Stimulated activated CD4-positive, alpha-beta T cell treated with anti-CD3 and anti-CD28 coated beads, Interleukin-1b, Interleukin-23, amount 100 ng/mL, for 1 hour (primary cell): Measurements from ENCODE around the gene BBS4.
"Not testable (repeated sequence)": the region's sequence is repeated elsewhere in the genome, so short reads cannot be mapped to it uniquely, and the experiment has no call there.

Source experiments
- DNase-seq, 2 donors: peaks; one replicate each; pipeline ENCODE4 v3.0.0-alpha.2; 2020; ENCODE audit warnings: low read depth in 2 of 2

The BBS4 gene

GRCh38 chr15:72698938-72699337 is 12.9 kb downstream of the BBS4 start:
- DNase-seq, result no peak

GRCh38 chr15:72700076-72700475 is 14.1 kb downstream of the BBS4 start:
- no peak for DNase-seq

- no peak for DNase-seq
Measured at GRCh38 chr15:72706266-72706665, 20.3 kb downstream of the BBS4 start.

DNA sequence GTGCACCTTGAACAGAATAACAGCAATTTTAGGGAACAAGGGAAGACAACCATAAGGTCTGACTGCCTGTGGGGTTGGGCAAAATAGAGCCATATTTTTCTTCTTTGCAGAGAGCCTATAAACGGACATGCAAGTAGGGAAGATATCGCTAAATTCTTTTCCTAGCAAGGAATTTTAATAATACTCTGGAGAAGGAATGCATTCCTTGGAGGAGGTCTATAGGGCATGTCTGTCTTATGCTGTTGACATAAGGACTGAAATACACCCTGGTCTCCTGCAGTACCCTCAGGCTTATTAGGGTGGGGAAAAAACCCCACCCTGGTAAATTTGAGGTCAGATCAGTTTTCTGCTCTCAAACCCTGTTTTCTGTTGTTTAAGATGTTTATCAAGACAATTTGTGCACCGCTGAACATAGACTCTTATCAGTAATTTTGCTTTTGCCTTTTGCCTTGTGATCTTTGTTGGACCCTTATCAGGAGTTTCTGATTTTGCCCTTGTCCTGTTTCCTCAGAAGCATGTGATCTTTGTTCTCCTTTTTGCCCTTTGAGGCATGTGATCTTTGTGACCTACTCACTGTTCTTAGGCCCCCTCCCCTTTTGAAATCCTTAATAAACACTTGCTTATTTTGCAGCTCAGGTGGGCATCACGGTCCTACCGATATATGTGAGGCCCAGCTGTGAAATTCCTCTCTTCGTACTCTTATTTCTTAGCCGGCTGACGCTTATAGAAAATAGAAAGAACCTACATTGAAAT is 22.7 kb downstream of the BBS4 start:
- DNase-seq, result not testable (repeated sequence)

DNA sequence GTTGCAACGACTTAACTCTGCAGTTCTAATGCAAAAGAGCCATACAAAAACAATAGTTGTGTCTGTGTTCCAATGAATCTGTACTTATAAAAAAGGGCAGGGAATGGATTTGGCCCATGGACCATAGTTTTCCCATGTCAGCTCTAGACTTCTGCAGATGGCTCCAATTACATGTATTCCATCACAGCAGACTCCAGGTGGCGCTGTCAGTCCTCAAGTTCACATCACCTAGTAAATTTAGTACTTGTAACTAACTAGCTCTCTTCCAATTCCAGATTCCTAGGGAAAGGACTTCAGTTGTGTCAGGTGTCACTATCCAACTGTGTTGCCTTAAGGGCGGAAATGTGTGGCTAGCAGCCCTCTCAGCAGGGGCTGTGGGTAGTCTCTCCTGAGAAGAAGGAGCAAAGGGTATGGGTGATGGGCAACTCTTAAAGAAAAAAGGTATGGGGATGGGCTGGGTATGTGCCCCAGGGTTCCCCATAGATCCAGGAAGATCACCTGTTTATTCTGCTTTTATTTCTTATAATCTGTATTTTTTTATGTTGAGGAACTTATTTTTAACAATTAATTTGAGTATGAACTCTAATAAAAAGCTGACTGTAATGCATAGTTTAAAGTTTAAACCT is 36.2 kb downstream of the BBS4 start:
- peak; percentile 5 to 47 for DNase-seq

DNA sequence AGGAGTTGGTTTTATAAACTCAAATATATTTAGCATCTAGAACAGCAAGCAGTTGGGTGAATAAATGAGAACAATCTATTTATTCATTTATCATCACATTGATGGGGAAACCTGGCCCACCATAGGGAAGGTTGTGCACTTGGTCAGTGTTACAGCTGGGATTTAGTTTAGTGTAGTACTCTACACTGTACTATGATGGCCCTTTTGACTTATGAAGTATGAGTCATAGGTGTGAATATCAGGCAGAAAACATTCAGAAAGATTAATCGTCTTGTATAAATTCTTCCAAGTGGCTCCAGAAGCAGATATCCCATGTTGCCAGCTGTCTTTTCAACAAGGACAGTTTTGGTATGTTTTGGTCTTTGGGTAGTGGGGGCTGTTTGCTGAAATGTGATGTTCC is 38.0 kb downstream of the BBS4 start:
- DNase-seq, result no peak

DNA sequence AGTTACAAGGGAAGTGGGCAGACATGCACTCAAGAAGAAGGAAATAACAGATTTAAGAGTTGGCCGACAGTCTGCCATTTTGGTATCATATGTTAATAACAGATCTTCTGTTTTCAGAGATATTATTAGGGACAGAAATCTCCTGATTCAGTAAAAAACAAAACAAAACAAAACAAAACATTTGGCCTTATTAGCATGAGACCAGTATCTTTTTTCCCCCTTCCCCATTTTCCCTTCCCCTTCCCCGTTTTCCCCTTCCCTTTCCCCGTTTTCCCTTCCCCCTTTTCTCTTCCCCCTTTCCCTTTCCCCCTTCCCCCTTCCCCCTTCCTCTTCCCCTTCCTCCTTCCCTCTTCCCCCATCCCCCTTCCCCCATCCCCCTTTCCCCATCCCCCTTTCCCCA is 39.4 kb downstream of the BBS4 start:
- no peak for DNase-seq

GRCh38 chr15:72725851-72726250 is 39.8 kb downstream of the BBS4 start:
- not testable (repeated sequence) for DNase-seq

DNA sequence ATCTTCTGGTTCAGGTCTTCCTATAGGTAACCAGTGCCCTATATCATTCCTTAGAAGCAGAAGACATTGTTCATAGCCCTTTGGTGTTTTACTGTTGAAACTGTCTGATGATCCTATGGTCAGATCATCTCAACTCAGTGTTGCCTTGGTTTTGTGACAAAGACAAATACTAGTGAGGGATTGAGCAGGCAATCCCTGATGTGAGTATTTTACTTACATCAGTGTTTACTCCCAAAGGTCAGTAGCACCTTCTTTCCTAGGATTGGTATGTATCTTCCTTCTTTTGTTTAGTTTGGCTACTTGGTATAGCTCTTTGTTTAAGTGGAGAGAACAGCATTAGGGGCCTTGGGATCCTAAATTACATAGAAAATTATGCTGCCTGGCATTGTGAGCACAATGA is 41.1 kb downstream of the BBS4 start:
- DNase-seq, result no peak

GRCh38 chr15:72728249-72728648 is 42.2 kb downstream of the BBS4 start:
- DNase-seq, result not testable (repeated sequence)

DNA sequence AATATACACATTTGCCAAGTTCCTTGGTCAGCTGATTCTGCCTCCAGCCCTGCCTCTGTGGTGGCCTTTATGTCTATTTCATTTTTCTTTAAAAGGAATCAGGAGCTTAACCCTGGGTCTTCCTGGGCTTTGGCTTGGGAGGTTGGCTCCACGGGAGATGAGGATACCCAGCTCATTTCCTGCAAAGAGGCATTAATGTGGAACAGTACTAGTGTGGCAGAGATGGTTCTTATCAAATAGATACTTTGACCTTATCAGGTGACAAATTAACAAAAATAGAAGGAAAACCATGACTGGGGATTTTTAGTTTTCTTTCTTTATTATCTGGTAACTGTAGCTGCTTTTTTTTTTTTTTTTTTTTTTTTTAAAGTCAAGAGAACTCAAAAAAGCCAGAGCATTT is 42.8 kb downstream of the BBS4 start:
- no peak for DNase-seq

GRCh38 chr15:72732086-72732485 is 46.1 kb downstream of the BBS4 start:
- no peak for DNase-seq

GRCh38 chr15:72732516-72732915 is 46.5 kb downstream of the BBS4 start:
- no peak for DNase-seq

GRCh38 chr15:72733941-72734738 is 48.1 kb downstream of the BBS4 start:
- DNase-seq, result no peak

DNA sequence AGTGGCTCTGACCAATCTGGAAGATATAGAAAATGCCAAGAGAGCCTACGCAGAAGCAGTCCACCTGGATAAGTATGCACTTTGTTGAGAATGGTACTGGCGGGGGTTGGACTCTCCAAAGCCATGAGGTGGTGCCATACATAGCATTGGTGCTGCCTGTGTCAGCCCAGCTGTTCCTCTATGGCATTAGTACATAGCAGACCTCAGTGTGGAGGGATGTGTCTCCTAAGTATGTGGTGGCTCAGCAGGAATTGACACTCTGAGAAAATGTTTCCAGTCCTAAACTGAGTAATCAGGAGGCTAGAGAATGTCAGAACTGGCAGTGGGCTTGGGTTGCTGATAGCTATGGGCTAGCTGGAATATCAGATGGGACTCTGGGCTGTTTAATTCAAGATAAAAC is 49.1 kb downstream of the BBS4 start:
- no peak for DNase-seq

DNA sequence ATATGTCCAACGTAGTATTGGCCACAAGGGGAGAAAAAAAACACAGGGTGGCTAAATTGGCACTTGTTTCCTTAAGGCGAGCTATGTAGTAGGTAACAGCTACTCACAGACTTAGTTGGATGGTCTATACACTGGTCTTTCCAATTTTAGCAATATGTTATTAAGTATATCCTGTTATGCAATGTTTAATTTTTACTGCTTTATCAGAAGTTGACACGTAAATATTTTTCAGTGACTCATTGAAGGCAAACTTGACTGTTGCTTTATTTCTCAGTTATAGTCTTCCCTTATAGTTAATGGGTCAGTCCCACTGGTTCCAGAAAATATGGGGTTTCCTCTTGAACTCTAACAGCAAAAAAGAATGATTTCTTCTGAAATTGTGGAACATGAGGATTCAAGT is 51.1 kb downstream of the BBS4 start:
- no peak for DNase-seq

DNA sequence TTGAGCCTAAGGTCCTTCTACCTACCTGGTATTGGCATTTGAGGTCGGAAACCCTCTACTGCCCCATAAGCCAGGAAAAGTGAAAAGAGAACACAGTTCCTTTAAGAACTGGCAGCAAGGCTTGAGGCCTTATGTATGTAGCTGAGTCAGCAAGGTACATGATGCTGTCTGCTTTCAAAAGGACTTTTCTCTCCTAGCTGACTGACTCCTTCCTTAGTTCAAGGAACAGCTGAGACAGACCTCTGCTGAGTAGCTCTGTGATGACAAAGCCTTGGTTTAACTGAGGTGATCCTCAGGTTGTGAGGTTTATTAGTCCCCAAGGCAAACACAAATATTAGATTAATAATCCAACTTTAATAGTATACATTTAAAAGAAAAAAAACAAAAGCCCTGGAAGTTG is 51.7 kb downstream of the BBS4 start:
- DNase-seq, result no peak

DNA sequence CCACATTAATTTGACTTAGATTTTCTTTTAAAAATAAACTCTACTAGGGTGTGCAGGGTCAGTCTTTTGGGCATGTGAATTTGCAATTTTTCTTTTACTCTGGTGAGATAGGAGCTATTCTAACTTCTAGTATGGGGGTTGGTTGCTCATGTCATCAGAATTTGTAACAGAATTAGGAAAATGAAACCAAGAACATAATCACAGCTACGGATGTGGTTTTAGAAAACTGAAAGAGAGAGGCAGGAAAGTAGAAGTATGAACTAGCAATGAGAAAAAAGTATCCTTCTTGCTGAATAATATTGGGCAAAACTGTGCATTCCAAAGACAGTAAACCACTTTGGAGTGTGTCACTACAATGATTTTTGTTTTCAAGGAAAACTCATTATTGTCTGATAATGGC is 54.2 kb downstream of the BBS4 start:
- DNase-seq, result no peak

DNA sequence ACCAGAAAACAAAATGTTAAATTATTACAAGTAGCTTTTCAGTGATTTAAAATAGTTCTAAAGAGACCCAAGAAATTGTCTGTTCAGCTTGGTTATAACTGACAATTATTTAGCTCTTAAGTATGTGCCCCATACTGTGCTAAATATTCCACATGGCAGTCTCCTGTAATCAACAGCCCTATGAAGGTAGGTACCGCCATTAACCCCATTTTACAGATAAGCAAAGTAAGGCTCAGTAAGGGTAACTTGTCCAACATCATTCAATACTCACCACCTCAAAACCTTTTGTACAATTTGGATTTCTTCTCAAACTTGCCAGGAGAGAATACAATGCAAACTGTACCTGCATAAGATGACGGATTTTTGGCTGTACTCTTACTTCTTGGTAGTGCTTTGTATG is 63.7 kb downstream of the BBS4 start:
- DNase-seq, result no peak

- no peak for DNase-seq
Measured at GRCh38 chr15:72751751-72752455, 65.9 kb downstream of the BBS4 start.

DNA sequence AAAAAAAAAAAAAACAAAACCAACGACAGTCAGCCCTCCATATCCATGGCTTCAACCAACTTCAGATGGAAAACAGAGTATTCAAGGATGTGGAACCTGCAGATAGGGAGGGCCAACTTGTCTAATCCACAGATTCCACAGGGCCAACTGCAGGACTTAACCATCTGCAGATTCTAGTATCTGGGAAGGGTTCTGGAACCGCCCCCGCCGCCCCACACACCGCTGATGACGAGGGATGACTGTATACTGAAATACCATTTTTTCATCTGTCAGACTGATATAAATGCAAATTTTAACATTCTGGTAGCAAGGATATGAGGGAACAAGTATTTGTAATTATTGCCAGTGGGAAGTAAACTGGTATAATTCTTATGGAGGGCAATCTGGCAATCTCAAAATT is 68.1 kb downstream of the BBS4 start:
- no peak for DNase-seq

DNA sequence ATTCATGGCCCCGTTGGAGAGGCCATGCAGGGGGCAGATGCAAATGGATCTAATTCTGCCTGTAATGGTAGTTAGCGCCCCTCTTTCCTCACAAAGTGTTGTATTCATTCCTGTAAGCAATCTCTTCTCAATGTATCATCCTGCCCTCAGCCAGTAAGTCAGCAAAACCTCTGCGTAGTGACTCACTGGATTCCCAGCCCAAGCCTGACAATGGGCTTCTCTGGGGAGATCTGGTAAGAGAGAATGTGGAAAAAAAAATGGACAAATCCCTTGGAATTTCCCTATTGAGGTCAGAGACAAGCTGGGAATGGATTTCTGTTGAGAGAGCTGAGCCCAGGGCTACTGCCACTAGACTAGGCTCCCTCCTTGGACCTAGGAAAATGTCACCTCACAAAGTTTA is 72.2 kb downstream of the BBS4 start:
- no peak for DNase-seq
